K562 (cell line): Measurements from ENCODE around the gene NDUFAF8. TPM values are rescaled to one million over a fixed set of nuclear protein-coding genes. Genes with fewer than 3 reads are reported as not detected.

ENCODE experiments used
- CHD2 ChIP-seq: IDR thresholded peaks from 2 replicates; pipeline ENCODE4 v1.6.1; 2011; ENCODE audit warnings: low read depth, low read length
- CREB3L1 ChIP-seq: fragments of 450-650 bp; IDR thresholded peaks from 2 replicates; pipeline ENCODE4 v1.6.1; 2014; ENCODE audit warnings: low read depth, mild to moderate bottlenecking, moderate library complexity, borderline replicate concordance
- DPF2 ChIP-seq: fragments of 450-650 bp; IDR thresholded peaks from 2 replicates; pipeline ENCODE4 v1.6.1; 2016
- EGR1 ChIP-seq: fragments of 450-650 bp; conservative IDR thresholded peaks from 2 replicates; pipeline ENCODE4 v1.6.1; 2017; ENCODE audit warnings: mild to moderate bottlenecking
- HLTF ChIP-seq: fragments of 450-650 bp; IDR thresholded peaks from 2 replicates; pipeline ENCODE4 v1.6.1; 2016
- HMG20A ChIP-seq: fragments of 450-650 bp; formaldehyde crosslinking; conservative IDR thresholded peaks from 2 replicates; pipeline ENCODE4 v1.4.0; 2020; ENCODE audit warnings: mild to moderate bottlenecking, mixed read lengths
- MBD2 ChIP-seq: sonication (generic); IDR thresholded peaks from 2 replicates; pipeline ENCODE4 v1.6.1; 2016; ENCODE audit warnings: low read depth, borderline replicate concordance
- MTA2 ChIP-seq: fragments of 450-650 bp; IDR thresholded peaks from 2 replicates; pipeline ENCODE4 v1.6.1; 2016; ENCODE audit warnings: low read depth
- NCOA1 ChIP-seq: fragments of 450-650 bp; IDR thresholded peaks from 2 replicates; pipeline ENCODE4 v1.6.1; 2016; ENCODE audit warnings: low read depth
- PHF21A ChIP-seq: fragments of 450-650 bp; IDR thresholded peaks from 2 replicates; pipeline ENCODE4 v1.6.1; 2017; ENCODE audit warnings: low read depth, borderline replicate concordance
- POLR2AphosphoS5 ChIP-seq: IDR thresholded peaks from 2 replicates; pipeline ENCODE4 v1.6.1; 2011; ENCODE audit warnings: mild to moderate bottlenecking, low read depth, low read length, moderate library complexity; ENCODE audit not compliant: control insufficient read depth, insufficient read depth
- POLR2G ChIP-seq: fragments of 200-400 bp; formaldehyde crosslinking; IDR thresholded peaks from 2 replicates; pipeline ENCODE4 v1.6.1; 2017; ENCODE audit warnings: low read depth, mild to moderate bottlenecking, antibody characterized with exemption, low read length, moderate library complexity
- TRIM28 ChIP-seq: fragments of 450-650 bp; IDR thresholded peaks from 2 replicates; pipeline ENCODE4 v1.6.1; 2017
- ZNF76 ChIP-seq: fragments of 250-450 bp; sonication (Bioruptor Pico); IDR thresholded peaks from 2 replicates; pipeline ENCODE4 v1.4.0; 2020; ENCODE audit warnings: mild to moderate bottlenecking, moderate library complexity, borderline replicate concordance
- polyA plus RNA-seq, 8 experiments: library from polyadenylated mRNA; depleted of rRNA in 4 of 8; stranded (reverse) in 5 of 8; unstranded in 3 of 8; fragments of >200 nt; fragmentation: Nextera tagmentation in 2 of 8; fragmentation: Illumina TruSeq in 1 of 8; extraction: Ambion mirVana in 2 of 8; extraction: Trizol in 1 of 8; gene quantifications; 2 replicates each; pipeline versions ENCODE4 v1.2.1 to v1.2.3, GENCODE V29; 2011 to 2014; ENCODE audit warnings: inconsistent platforms in 1 of 8, missing spikeins in 1 of 8
- total RNA-seq, 7 experiments: library from RNA; depleted of rRNA in 6 of 7; stranded (reverse); fragments of >200 nt in 6 of 7; fragmentation: Illumina TruSeq in 2 of 7; extraction: Trizol in 2 of 7; gene quantifications; 2 replicates each; pipeline versions ENCODE4 v1.2.1 to v1.2.3, GENCODE V29; 2011 to 2021; ENCODE audit warnings: low replicate concordance in 1 of 7
- TF ChIP-seq, protein P1 (sequence below): fragments of 450-650 bp; IDR thresholded peaks from 2 replicates; pipeline ENCODE4 v1.6.1; 2016; ENCODE audit warnings: antibody characterized with exemption
- TF ChIP-seq, protein P2 (sequence below), 2 experiments: IDR thresholded peaks; 2 replicates each; pipeline ENCODE4 v1.6.1; 2012; ENCODE audit warnings: improper control_type of control experiment in 2 of 2, low read depth in 2 of 2, low read length in 2 of 2, borderline replicate concordance in 1 of 2
- TF ChIP-seq, protein P3 (sequence below): sonication (generic); formaldehyde crosslinking; IDR thresholded peaks from 2 replicates; pipeline ENCODE4 v1.5.0; 2020; ENCODE audit warnings: missing genetic modification reagents
- TF ChIP-seq, protein P4 (sequence below): sonication (generic); formaldehyde crosslinking; IDR thresholded peaks from 2 replicates; pipeline ENCODE4 v1.8.1; 2023; ENCODE audit warnings: mild to moderate bottlenecking, missing genetic modification reagents, moderate library complexity
- TF ChIP-seq, protein P5 (sequence below): fragments of 250-450 bp; sonication (Bioruptor Pico); IDR thresholded peaks from 2 replicates; pipeline ENCODE4 v1.5.0; 2021

The NDUFAF8 gene
- total and polyA plus RNA-seq, 9 of the 15 experiments (the other 6 are each of a cell fraction or from before 2014, with no cell fraction given) = 13.5 to 144 (median 90.0) TPM

GRCh38 chr17:81222906-81223761, 16.0 kb upstream of the NDUFAF8 start, which contains the start of gene CEP131 (continued):
- TF ChIP-seq CHD2 (peak; percentile 88), HLTF (peak; percentile 22; the same call in 1 of the 2 replicates), EGR1 (peak; percentile 91), ZNF76 (CRISPR knock-in tag) (no peak; the same call in 1 of the 2 replicates), MBD2 (peak; percentile 99), MTA2 (no peak), CREB3L1 (peak; percentile 34; the same call in 1 of the 2 replicates), POLR2AphosphoS5 (peak; percentile 49; the same call in 1 of the 2 replicates), DPF2 (peak; percentile 63; the same call in 1 of the 2 replicates), POLR2G (peak; percentile 88), HMG20A (no peak), NCOA1 (no peak), PHF21A (no peak), TRIM28 (0 out of 2 replicates have a peak, but pooled peaks have one; percentile 39)
- TF ChIP-seq, protein P1, sequence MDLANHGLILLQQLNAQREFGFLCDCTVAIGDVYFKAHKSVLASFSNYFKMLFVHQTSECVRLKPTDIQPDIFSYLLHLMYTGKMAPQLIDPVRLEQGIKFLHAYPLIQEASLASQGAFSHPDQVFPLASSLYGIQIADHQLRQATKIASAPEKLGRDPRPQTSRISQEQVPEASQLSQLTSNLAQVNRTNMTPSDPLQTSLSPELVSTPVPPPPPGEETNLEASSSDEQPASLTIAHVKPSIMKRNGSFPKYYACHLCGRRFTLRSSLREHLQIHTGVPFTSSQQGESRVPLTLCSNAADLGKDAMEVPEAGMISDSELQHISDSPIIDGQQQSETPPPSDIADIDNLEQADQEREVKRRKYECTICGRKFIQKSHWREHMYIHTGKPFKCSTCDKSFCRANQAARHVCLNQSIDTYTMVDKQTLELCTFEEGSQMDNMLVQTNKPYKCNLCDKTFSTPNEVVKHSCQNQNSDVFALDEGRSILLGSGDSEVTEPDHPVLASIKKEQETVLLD = no peak
- TF ChIP-seq, protein P2, sequence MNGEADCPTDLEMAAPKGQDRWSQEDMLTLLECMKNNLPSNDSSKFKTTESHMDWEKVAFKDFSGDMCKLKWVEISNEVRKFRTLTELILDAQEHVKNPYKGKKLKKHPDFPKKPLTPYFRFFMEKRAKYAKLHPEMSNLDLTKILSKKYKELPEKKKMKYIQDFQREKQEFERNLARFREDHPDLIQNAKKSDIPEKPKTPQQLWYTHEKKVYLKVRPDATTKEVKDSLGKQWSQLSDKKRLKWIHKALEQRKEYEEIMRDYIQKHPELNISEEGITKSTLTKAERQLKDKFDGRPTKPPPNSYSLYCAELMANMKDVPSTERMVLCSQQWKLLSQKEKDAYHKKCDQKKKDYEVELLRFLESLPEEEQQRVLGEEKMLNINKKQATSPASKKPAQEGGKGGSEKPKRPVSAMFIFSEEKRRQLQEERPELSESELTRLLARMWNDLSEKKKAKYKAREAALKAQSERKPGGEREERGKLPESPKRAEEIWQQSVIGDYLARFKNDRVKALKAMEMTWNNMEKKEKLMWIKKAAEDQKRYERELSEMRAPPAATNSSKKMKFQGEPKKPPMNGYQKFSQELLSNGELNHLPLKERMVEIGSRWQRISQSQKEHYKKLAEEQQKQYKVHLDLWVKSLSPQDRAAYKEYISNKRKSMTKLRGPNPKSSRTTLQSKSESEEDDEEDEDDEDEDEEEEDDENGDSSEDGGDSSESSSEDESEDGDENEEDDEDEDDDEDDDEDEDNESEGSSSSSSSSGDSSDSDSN (IDR thresholded peaks at IDR 0.05; ENCODE audit: borderline replicate concordance in 1 of 2, low read depth in 2 of 2, low read length in 2 of 2) = 0 out of 4 replicates have a peak, but pooled peaks of 1 of the 2 experiments have one; percentile 15
- TF ChIP-seq, protein P3, sequence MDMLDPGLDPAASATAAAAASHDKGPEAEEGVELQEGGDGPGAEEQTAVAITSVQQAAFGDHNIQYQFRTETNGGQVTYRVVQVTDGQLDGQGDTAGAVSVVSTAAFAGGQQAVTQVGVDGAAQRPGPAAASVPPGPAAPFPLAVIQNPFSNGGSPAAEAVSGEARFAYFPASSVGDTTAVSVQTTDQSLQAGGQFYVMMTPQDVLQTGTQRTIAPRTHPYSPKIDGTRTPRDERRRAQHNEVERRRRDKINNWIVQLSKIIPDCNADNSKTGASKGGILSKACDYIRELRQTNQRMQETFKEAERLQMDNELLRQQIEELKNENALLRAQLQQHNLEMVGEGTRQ (CRISPR knock-in tag) = no peak
- TF ChIP-seq, protein P4, sequence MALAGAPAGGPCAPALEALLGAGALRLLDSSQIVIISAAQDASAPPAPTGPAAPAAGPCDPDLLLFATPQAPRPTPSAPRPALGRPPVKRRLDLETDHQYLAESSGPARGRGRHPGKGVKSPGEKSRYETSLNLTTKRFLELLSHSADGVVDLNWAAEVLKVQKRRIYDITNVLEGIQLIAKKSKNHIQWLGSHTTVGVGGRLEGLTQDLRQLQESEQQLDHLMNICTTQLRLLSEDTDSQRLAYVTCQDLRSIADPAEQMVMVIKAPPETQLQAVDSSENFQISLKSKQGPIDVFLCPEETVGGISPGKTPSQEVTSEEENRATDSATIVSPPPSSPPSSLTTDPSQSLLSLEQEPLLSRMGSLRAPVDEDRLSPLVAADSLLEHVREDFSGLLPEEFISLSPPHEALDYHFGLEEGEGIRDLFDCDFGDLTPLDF (CRISPR knock-in tag) = peak; percentile 82
- TF ChIP-seq, protein P5, sequence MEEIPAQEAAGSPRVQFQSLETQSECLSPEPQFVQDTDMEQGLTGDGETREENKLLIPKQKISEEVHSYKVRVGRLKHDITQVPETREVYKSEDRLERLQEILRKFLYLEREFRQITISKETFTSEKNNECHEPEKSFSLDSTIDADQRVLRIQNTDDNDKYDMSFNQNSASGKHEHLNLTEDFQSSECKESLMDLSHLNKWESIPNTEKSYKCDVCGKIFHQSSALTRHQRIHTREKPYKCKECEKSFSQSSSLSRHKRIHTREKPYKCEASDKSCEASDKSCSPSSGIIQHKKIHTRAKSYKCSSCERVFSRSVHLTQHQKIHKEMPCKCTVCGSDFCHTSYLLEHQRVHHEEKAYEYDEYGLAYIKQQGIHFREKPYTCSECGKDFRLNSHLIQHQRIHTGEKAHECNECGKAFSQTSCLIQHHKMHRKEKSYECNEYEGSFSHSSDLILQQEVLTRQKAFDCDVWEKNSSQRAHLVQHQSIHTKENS (CRISPR knock-in tag) = no peak
